ENCODE results near the gene GSTK1. TPM values are rescaled to one million over a fixed set of nuclear protein-coding genes. Genes with fewer than 3 reads are reported as not detected.

GSTK1 gene
- total and polyA plus RNA-seq, 4 donors: 98.9 to 253 (median 187) TPM

- no peaks in the 10 kb centered on the region for H3K36me3 ChIP-seq (ENCODE audit: control insufficient read depth in 4 of 4, insufficient read depth in 3 of 4, low read depth in 1 of 4, low read length in 3 of 4)
- DNase-seq (ENCODE audit: low spot score): no peak
- peaks cover 8 to 22% (median 14%) of the 10 kb centered on the region in 4 donors for H3K4me1 ChIP-seq (ENCODE audit: control insufficient read depth in 4 of 4, insufficient read depth in 4 of 4, low read length in 3 of 4)
- TF ChIP-seq REST (IDR thresholded peaks at IDR 0.05) (no peak), JUND (IDR thresholded peaks at IDR 0.05) (no peak), SP1 (IDR thresholded peaks at IDR 0.05) (no peak), ATF3 (IDR thresholded peaks at IDR 0.05) (no peak), RXRA (IDR thresholded peaks at IDR 0.05) (no peak), FOXA2 (IDR thresholded peaks at IDR 0.05) (no peak), YY1 (IDR thresholded peaks at IDR 0.05) (no peak), CTCF (IDR thresholded peaks at IDR 0.05; ENCODE audit: low read depth, low read length, missing input control) (no peak), ZBTB33 (IDR thresholded peaks at IDR 0.05) (no peak), TAF1 (conservative IDR thresholded peaks at IDR 0.05) (no peak), HNF4A (conservative IDR thresholded peaks at IDR 0.05) (no peak), FOXA1 (IDR thresholded peaks at IDR 0.05) (no peak), RAD21 (IDR thresholded peaks at IDR 0.05) (no peak), EGR1 (IDR thresholded peaks at IDR 0.05; ENCODE audit: low read depth in 2 of 2) (no peak), GABPA (IDR thresholded peaks at IDR 0.05 in 1 of 2, conservative IDR thresholded peaks at IDR 0.05 in 1 of 2) (no peak), MAX (IDR thresholded peaks at IDR 0.05) (no peak), HNF4G (IDR thresholded peaks at IDR 0.05) (no peak), NR2F2 (IDR thresholded peaks at IDR 0.05) (no peak)
- 85% methylated on average over 2 of the region's 2 CpGs for WGBS
- H3K9me3 ChIP-seq (ENCODE audit: control insufficient read depth in 4 of 4, low read length in 3 of 4): no peaks in the 10 kb centered on the region
- H3K9ac ChIP-seq (ENCODE audit: low read depth in 1 of 2, low read length in 2 of 2): no peak overlapping the region
- H3K27me3 ChIP-seq (ENCODE audit: control insufficient read depth in 4 of 4, insufficient read depth in 4 of 4, low read length in 3 of 4): no peaks in the 10 kb centered on the region
- no peak overlapping the region for H3K4me3 ChIP-seq (ENCODE audit: low read depth in 1 of 3, low read length in 3 of 3)
- no peak overlapping the region for H3K27ac ChIP-seq (ENCODE audit: low read depth in 1 of 2, low read length in 2 of 2)
Measured at GRCh38 chr7:143252006-143252405, 11.2 kb upstream of the GSTK1 start.
